Glutamatergic neuron (in vitro differentiated cells): ENCODE results near the gene PPP1R1A. TPM values are rescaled to one million over a fixed set of nuclear protein-coding genes. Genes with fewer than 3 reads are reported as not detected.

ENCODE experiments used
- DNase-seq: peaks from one replicate; pipeline ENCODE4 v3.0.0; 2022
- H3K27ac Mint-ChIP-seq: one replicate; pipeline ENCODE4 v1.8.0; 2020; ENCODE audit warnings: mild to moderate bottlenecking, mixed read lengths, inconsistent platforms; ENCODE audit not compliant: unreplicated experiment
- H3K27me3 Mint-ChIP-seq: one replicate; pipeline ENCODE4 v1.8.0; 2020; ENCODE audit warnings: mild to moderate bottlenecking, moderate library complexity, mixed read lengths, inconsistent platforms; ENCODE audit not compliant: unreplicated experiment
- H3K36me3 Mint-ChIP-seq: one replicate; pipeline ENCODE4 v1.8.0; 2020; ENCODE audit warnings: mild to moderate bottlenecking, mixed read lengths, inconsistent platforms; ENCODE audit not compliant: unreplicated experiment
- H3K4me1 Mint-ChIP-seq: one replicate; pipeline ENCODE4 v1.8.0; 2020; ENCODE audit warnings: mild to moderate bottlenecking, low read depth, mixed read lengths, inconsistent platforms; ENCODE audit not compliant: unreplicated experiment
- H3K4me3 Mint-ChIP-seq: one replicate; pipeline ENCODE4 v1.8.0; 2020; ENCODE audit warnings: mild to moderate bottlenecking, mixed read lengths, inconsistent platforms; ENCODE audit not compliant: unreplicated experiment
- H3K9me3 Mint-ChIP-seq: one replicate; pipeline ENCODE4 v1.8.0; 2020; ENCODE audit warnings: mild to moderate bottlenecking, moderate library complexity, mixed read lengths, inconsistent platforms; ENCODE audit not compliant: unreplicated experiment
- total RNA-seq: library from RNA; stranded (reverse); fragmentation: NEBNext Ultra II Directional; extraction: Animal tissue kit (Norgen Biotek cat#: 25700); gene quantifications from one replicate; pipeline ENCODE4 v1.2.1, GENCODE V29; 2021; ENCODE audit not compliant: unreplicated experiment
- TF ChIP-seq, protein P1 (sequence below): fragments of 200-600 bp; sonication (generic); IDR thresholded peaks from one replicate; pipeline ENCODE4 v1.5.0; 2021; ENCODE audit not compliant: partially characterized antibody, unreplicated experiment

The PPP1R1A gene
- total RNA-seq, 1 donor from 2014 or later = 47.6 TPM

DNA sequence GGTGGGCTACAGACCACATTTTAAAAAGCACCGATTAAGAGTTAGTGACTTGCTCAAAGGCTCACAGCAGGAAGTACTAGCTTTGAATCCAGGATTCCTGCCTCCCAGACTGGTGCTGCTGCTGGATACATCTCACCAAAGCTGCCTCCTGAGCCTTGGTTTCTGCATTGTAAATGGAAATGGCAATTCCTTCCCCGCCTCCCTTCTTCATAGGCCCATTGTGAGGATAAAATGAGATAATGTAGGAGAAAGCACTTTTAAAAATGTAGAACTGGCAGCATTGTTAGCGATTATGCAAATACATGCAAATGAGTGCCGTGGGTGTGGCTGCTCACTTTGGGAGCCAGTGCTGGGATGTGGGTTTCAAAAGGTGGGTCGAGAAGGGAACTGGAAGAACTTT, 23.7 kb downstream of the PPP1R1A start:
- H3K27ac Mint-ChIP-seq = no peak overlapping the region
- peaks cover 10% of the 10 kb centered on the region for H3K36me3 Mint-ChIP-seq
- no peak for DNase-seq
- TF ChIP-seq, protein P1, sequence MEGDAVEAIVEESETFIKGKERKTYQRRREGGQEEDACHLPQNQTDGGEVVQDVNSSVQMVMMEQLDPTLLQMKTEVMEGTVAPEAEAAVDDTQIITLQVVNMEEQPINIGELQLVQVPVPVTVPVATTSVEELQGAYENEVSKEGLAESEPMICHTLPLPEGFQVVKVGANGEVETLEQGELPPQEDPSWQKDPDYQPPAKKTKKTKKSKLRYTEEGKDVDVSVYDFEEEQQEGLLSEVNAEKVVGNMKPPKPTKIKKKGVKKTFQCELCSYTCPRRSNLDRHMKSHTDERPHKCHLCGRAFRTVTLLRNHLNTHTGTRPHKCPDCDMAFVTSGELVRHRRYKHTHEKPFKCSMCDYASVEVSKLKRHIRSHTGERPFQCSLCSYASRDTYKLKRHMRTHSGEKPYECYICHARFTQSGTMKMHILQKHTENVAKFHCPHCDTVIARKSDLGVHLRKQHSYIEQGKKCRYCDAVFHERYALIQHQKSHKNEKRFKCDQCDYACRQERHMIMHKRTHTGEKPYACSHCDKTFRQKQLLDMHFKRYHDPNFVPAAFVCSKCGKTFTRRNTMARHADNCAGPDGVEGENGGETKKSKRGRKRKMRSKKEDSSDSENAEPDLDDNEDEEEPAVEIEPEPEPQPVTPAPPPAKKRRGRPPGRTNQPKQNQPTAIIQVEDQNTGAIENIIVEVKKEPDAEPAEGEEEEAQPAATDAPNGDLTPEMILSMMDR = no peak
- H3K9me3 Mint-ChIP-seq = peaks cover 2% of the 10 kb centered on the region
- H3K4me1 Mint-ChIP-seq = peaks cover 19% of the 10 kb centered on the region
- no peak overlapping the region for H3K4me3 Mint-ChIP-seq
- H3K27me3 Mint-ChIP-seq = peaks cover 6% of the 10 kb centered on the region

DNA sequence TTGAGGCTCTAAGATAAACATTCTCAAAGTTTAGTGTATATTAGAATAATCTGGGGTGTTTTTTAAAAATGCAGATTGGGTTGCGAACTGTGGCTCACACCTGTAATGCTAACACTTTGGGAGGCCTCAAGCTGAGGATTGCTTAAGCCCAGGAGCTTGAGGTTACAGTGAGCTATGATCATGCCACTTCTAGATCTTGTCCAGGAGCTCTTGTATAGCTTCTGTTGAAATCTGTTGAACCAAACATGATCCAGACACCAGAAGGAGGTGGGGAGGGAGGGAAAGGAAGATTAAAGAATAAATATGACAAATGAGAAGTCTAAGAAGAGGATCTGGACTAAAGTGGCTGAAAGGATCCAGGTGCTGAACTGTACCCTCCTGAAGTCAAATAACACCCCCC, 24.7 kb downstream of the PPP1R1A start:
- DNase-seq = no peak
- Mint-ChIP-seq H3K4me1 (peaks cover 19% of the 10 kb centered on the region), H3K4me3 (no peak overlapping the region), H3K27me3 (peaks cover 6% of the 10 kb centered on the region), H3K9me3 (peaks cover 2% of the 10 kb centered on the region), H3K27ac (no peak overlapping the region), H3K36me3 (peaks cover 10% of the 10 kb centered on the region)
- TF ChIP-seq, protein P1 = no peak

DNA sequence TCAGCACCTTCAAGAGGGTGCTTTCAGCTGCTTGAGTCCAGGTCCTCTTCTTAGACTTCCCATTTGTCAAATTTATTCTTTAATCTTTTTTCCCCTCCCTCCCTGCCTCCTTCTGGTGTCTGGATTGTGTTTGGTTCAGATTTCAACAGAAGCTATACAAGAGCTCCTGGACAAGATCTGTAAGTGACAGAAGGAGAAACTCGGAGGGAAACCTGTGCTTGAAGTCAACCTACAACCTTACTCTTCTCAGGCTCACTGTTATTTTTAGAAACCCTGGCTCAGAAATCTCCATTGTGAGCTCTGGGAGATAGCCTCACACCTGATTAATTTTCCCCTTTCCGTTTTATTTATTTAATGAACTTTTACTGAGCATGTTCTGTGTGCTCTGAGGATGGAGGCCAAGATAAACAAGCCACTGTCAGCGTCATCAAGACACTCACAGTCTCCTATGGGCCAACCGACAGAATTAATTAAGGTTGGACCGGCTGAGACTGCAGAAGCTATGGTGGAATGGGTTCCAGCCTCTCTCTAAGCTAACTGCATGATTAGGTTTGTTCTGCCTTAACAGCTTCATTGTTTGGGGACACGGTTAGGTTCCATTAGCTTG, 25.6 kb downstream of the PPP1R1A start:
- peaks cover 2% of the 10 kb centered on the region for H3K9me3 Mint-ChIP-seq
- DNase-seq = no peak
- TF ChIP-seq, protein P1 = no peak
- no peak overlapping the region for H3K27ac Mint-ChIP-seq
- peaks cover 21% of the 10 kb centered on the region for H3K4me1 Mint-ChIP-seq
- peaks cover 10% of the 10 kb centered on the region for H3K36me3 Mint-ChIP-seq
- H3K27me3 Mint-ChIP-seq = peaks cover 7% of the 10 kb centered on the region
- H3K4me3 Mint-ChIP-seq = no peak overlapping the region

DNA sequence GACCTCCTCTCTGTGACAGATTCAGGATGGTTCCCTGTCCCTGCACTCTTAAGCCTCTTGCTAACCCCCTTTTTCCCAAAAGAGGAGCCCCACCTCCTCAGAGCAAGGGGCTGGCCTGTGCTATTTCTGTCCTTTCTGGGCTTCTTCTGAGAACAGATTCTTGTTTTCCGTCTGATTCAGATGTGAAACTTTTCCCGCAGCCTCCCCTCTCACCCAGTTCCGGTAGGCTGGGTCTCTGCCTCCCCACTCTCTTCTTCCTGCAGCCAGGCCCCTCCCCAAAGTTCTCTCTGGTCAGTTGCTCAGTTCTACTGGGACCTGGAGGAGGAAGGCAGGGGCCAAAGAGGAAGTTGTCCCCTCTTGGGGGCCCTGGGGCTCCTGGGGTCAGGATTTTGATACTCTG, 27.3 kb downstream of the PPP1R1A start:
- no peak for DNase-seq
- H3K27me3 Mint-ChIP-seq = peaks cover 6% of the 10 kb centered on the region
- TF ChIP-seq, protein P1 = no peak
- H3K4me1 Mint-ChIP-seq = peaks cover 21% of the 10 kb centered on the region
- peaks cover 10% of the 10 kb centered on the region for H3K36me3 Mint-ChIP-seq
- H3K9me3 Mint-ChIP-seq = peaks cover 2% of the 10 kb centered on the region
- H3K4me3 Mint-ChIP-seq = peak overlapping the region; percentile 84
- H3K27ac Mint-ChIP-seq = no peak overlapping the region

DNA sequence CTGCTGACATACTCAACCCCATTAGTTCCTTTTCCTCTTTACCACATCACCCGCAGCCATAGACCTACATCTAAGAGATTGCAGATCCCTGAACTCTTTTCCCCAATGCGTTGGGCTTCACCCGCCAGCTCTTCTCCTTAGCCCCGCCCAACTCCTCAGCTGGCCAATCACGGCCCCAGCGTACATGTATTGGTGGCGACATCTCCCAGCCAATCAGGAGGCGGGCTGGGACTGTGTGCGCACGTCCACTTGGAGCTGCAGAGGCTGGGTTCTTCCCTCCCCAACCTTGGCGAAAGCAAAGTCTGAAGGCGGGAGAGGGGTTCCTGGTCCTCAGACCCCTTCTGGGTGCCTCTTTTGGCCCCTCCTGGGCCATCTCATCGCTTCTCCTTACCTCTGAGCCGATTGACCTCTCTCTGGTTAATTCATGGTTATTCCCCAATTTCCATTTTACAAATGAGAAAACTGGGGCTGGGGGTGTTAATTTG, 28.0 kb downstream of the PPP1R1A start:
- no peak overlapping the region for H3K27ac Mint-ChIP-seq
- peaks cover 10% of the 10 kb centered on the region for H3K36me3 Mint-ChIP-seq
- peak; percentile 81 for DNase-seq
- H3K4me1 Mint-ChIP-seq = peaks cover 14% of the 10 kb centered on the region
- peak overlapping the region; percentile 84 for H3K4me3 Mint-ChIP-seq
- H3K27me3 Mint-ChIP-seq = peaks cover 6% of the 10 kb centered on the region
- peaks cover 2% of the 10 kb centered on the region for H3K9me3 Mint-ChIP-seq
- TF ChIP-seq, protein P1 = no peak
